ENCODE measurements around the gene LRMDA.

Gene LRMDA

GRCh38 chr10:75650648-75651047 lies 219.2 kb downstream of the LRMDA start:
- Mint-ChIP-seq H3K36me3 (no peaks in the 10 kb centered on the region), H3K9me3 (no peaks in the 10 kb centered on the region), H3K27ac (no peak overlapping the region), H3K4me3 (no peak overlapping the region), H3K27me3 (no peaks in the 10 kb centered on the region), H3K4me1 (no peaks in the 10 kb centered on the region)
- no peak for ATAC-seq

- Mint-ChIP-seq H3K36me3 (no peaks in the 10 kb centered on the region), H3K4me3 (no peak overlapping the region)
Observed at GRCh38 chr10:75651417-75651816, 220.0 kb downstream of the LRMDA start.

DNA sequence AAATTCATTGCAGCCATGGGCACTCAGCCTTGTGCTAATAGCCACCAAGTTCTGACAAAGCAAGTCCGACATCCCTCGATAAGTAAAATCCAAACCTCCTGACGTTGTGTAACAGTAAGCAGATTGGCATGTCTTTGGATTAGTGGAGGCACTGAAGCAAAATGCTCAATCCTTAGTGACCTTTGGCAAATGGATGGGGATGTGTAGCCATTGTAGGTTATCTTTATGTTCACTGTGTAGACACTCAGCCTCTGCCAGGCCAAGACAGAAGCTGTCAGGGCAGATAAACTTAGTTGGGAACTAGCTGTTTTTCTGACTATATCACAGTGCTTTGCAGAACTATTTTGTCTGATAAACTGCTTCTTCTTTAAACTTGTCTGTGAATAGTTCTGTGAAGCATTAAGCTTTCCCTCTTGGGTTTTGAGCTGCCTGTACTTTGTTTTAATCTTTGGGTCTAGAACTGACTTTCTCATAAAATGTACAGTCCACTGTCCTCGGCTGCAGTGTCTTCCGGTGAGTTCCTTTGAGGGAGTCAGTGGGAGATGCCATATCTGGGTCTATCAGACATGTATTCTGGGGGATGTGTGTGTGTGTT lies 220.8 kb downstream of the LRMDA start:
- no peaks in the 10 kb centered on the region for H3K36me3 Mint-ChIP-seq
- H3K27ac Mint-ChIP-seq, result no peak overlapping the region
- H3K9me3 Mint-ChIP-seq, result no peaks in the 10 kb centered on the region
- no peak overlapping the region for H3K4me3 Mint-ChIP-seq
- no peak for ATAC-seq
- no peaks in the 10 kb centered on the region for H3K27me3 Mint-ChIP-seq
- no peaks in the 10 kb centered on the region for H3K4me1 Mint-ChIP-seq

More at GRCh38 chr10:75651417-75651816, 220.0 kb downstream of the LRMDA start:
- Mint-ChIP-seq H3K27ac (no peak overlapping the region), H3K27me3 (no peaks in the 10 kb centered on the region), H3K9me3 (no peaks in the 10 kb centered on the region), H3K4me1 (no peaks in the 10 kb centered on the region)
- no peak for ATAC-seq

DNA sequence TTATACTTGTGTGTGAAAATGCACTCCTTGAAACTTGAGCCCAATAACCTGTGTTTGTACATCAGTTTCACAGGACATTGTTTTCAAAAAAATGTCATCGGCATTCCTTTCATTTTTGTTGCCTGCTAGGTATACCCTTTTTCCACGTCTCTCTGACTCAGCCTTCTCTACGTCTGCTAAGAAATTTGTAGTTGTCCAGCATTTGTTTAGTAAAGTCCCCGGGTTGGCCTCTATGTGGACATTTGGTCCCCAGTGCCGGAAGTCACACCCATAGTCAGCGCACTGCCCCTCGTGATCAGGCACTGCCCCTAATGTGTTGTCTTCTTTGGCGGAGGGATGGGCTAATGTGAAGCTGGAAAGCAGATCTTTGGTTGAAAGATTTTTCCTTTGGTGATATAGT lies 222.3 kb downstream of the LRMDA start:
- Mint-ChIP-seq H3K27ac (no peak overlapping the region), H3K4me1 (no peaks in the 10 kb centered on the region), H3K27me3 (peaks cover under 1% of the 10 kb centered on the region), H3K4me3 (no peak overlapping the region), H3K36me3 (no peaks in the 10 kb centered on the region), H3K9me3 (no peaks in the 10 kb centered on the region)
- no peak for ATAC-seq

GRCh38 chr10:75654171-75654771 lies 222.8 kb downstream of the LRMDA start:
- Mint-ChIP-seq H3K4me1 (no peaks in the 10 kb centered on the region), H3K9me3 (no peaks in the 10 kb centered on the region), H3K27ac (no peak overlapping the region), H3K27me3 (peaks cover 5% of the 10 kb centered on the region), H3K36me3 (no peaks in the 10 kb centered on the region), H3K4me3 (no peak overlapping the region)
- ATAC-seq, result no peak

DNA sequence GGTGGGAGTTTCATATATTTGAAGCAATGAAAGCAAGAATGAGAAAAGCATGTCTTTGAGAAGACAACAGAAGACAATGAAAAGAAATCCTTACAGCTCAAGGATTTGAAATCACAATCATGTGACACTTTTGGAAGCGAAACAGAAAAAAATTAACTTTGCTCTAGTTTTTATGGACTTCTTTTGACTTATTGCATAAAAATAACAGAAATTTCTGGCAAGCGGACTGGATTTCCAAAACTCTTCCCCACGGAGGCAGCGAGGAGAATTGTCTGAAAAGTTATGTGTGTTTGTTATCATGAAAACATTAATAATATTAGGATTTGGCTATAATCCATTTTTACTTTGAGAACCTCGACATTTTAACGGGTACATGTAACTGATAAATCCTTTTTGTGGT lies 223.3 kb downstream of the LRMDA start:
- Mint-ChIP-seq H3K36me3 (no peaks in the 10 kb centered on the region), H3K27ac (no peak overlapping the region), H3K4me3 (no peak overlapping the region), H3K4me1 (no peaks in the 10 kb centered on the region), H3K27me3 (peaks cover 6% of the 10 kb centered on the region), H3K9me3 (no peaks in the 10 kb centered on the region)
- ATAC-seq, result no peak

- no peak overlapping the region for H3K27ac Mint-ChIP-seq
- no peak for ATAC-seq
- H3K9me3 Mint-ChIP-seq, result no peaks in the 10 kb centered on the region
- H3K27me3 Mint-ChIP-seq, result peaks cover 6% of the 10 kb centered on the region
- H3K4me3 Mint-ChIP-seq, result no peak overlapping the region
- no peaks in the 10 kb centered on the region for H3K36me3 Mint-ChIP-seq
- H3K4me1 Mint-ChIP-seq, result no peaks in the 10 kb centered on the region
Observed at GRCh38 chr10:75655791-75656451, 224.5 kb downstream of the LRMDA start.

DNA sequence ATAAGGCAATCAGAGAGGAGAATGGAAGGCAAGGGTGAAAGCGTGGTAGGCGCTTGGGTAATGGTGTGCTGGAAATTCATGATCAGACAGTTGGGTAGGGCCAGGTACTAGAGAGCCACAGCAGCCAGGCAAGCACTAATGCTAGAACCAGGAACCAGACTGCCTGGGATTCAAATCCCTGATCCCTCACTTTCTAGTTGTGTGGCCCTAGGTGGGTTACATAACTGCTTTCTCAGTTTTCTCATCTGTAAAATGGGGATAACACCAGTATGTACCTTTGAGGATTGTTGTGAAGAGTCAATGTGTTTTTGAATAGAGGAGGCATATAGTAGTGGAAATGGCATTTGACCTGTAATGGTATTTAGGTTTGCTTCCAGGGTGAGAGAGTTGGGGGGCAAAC lies 225.9 kb downstream of the LRMDA start:
- no peaks in the 10 kb centered on the region for H3K9me3 Mint-ChIP-seq
- H3K36me3 Mint-ChIP-seq, result no peaks in the 10 kb centered on the region
- ATAC-seq, result no peak
- H3K4me1 Mint-ChIP-seq, result no peaks in the 10 kb centered on the region
- H3K27me3 Mint-ChIP-seq, result peaks cover 6% of the 10 kb centered on the region
- H3K4me3 Mint-ChIP-seq, result no peak overlapping the region
- no peak overlapping the region for H3K27ac Mint-ChIP-seq

GRCh38 chr10:75658036-75658435 lies 226.6 kb downstream of the LRMDA start:
- H3K4me1 Mint-ChIP-seq, result no peaks in the 10 kb centered on the region
- no peak overlapping the region for H3K27ac Mint-ChIP-seq
- no peak overlapping the region for H3K4me3 Mint-ChIP-seq
- no peak for ATAC-seq
- H3K9me3 Mint-ChIP-seq, result no peaks in the 10 kb centered on the region
- H3K27me3 Mint-ChIP-seq, result peaks cover 6% of the 10 kb centered on the region
- H3K36me3 Mint-ChIP-seq, result no peaks in the 10 kb centered on the region

DNA sequence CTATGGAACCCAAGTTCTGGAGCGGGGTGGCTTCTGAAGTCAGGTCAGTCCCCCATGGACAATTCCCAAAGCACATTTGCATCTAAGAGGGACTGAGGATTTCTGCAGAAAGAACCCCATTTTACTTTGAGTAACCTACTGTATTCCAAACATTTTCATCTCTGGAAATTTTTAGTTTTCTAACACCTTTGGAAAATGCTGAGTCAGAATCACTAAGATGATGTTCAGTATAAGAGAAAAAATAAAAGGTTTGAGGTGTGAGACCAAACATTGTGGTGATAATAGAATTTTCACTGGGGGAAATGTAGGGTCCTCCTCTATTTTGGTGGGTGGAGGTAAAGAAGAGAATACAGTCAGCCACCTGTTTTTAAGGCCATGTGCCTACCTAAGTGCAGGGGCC lies 227.1 kb downstream of the LRMDA start:
- H3K4me1 Mint-ChIP-seq, result no peaks in the 10 kb centered on the region
- ATAC-seq, result no peak
- H3K27me3 Mint-ChIP-seq, result peaks cover 6% of the 10 kb centered on the region
- H3K36me3 Mint-ChIP-seq, result no peaks in the 10 kb centered on the region
- no peaks in the 10 kb centered on the region for H3K9me3 Mint-ChIP-seq
- H3K27ac Mint-ChIP-seq, result no peak overlapping the region
- no peak overlapping the region for H3K4me3 Mint-ChIP-seq

DNA sequence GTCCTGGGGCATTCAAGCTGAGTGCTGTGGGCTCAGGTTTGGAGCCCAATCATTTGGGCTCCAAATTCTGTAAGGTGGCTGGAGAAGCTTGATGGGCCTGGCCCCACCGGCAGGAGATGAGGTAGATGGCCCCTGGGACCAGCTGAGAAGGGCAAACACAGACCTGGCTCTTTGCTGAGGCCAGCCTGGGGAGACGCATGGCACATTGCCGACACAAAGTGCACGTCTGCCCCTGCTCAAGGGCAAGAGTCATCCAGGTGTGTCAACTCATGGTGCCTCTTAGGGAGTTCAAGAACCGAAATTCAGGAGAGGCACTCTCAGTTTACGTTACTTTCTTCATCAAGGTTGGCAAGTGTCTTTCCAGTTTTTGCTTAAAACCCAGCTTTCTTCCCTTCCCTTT lies 227.5 kb downstream of the LRMDA start:
- H3K4me3 Mint-ChIP-seq, result no peak overlapping the region
- no peaks in the 10 kb centered on the region for H3K9me3 Mint-ChIP-seq
- no peak for ATAC-seq
- peaks cover 6% of the 10 kb centered on the region for H3K27me3 Mint-ChIP-seq
- H3K27ac Mint-ChIP-seq, result no peak overlapping the region
- H3K4me1 Mint-ChIP-seq, result no peaks in the 10 kb centered on the region
- no peaks in the 10 kb centered on the region for H3K36me3 Mint-ChIP-seq

- H3K27ac Mint-ChIP-seq, result no peak overlapping the region
- H3K4me3 Mint-ChIP-seq, result no peak overlapping the region
- H3K4me1 Mint-ChIP-seq, result no peaks in the 10 kb centered on the region
- H3K9me3 Mint-ChIP-seq, result no peaks in the 10 kb centered on the region
- no peak for ATAC-seq
- peaks cover 6% of the 10 kb centered on the region for H3K27me3 Mint-ChIP-seq
- H3K36me3 Mint-ChIP-seq, result no peaks in the 10 kb centered on the region
Observed at GRCh38 chr10:75660823-75661222, 229.4 kb downstream of the LRMDA start.

DNA sequence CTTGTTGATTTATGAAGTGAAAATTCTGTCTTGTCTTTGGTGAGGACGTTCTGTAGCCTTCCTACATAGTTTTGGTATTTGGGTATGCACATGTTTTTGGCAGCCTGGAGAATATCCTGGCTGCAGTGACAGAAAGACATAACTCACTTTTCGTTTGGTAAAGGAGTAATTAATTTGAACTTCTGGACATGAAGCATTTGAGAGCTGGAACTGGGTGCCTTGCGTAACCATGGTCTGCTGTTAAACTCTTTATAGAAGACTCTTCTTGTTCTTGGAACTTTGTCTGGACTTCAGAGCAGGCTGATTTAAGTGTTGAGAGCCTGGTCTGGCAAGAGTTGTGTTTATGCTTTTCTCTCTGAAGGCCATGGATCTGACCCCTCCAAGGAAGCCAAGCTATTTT lies 231.3 kb downstream of the LRMDA start:
- Mint-ChIP-seq H3K36me3 (no peaks in the 10 kb centered on the region), H3K4me3 (no peak overlapping the region), H3K9me3 (no peaks in the 10 kb centered on the region), H3K27me3 (peaks cover 6% of the 10 kb centered on the region), H3K27ac (no peak overlapping the region), H3K4me1 (no peaks in the 10 kb centered on the region)
- ATAC-seq, result no peak

- H3K36me3 Mint-ChIP-seq, result no peaks in the 10 kb centered on the region
- peaks cover 3% of the 10 kb centered on the region for H3K27me3 Mint-ChIP-seq
- H3K9me3 Mint-ChIP-seq, result no peaks in the 10 kb centered on the region
- H3K4me3 Mint-ChIP-seq, result no peak overlapping the region
- ATAC-seq, result no peak
- no peaks in the 10 kb centered on the region for H3K4me1 Mint-ChIP-seq
- H3K27ac Mint-ChIP-seq, result no peak overlapping the region
Observed at GRCh38 chr10:75663947-75664664, 232.7 kb downstream of the LRMDA start.

DNA sequence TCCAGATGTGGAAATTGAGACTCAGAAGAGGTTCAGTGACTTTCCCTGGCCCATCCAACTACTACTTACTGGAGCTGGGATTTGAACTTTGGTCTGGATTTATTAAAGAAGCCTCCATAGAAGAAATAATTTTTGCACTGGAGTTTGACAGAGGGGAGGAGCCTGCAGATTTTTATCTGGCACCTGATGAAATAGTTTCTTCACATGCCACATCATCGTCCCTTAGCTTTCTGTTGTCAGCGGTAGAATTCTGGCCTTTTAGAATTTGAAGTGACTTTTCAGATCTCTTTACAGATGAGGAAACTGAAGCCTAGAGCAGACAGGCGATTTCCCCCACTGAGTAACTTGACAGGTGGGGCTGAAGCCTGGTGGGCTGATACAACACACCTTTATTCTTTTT lies 233.5 kb downstream of the LRMDA start:
- Mint-ChIP-seq H3K9me3 (no peaks in the 10 kb centered on the region), H3K4me1 (no peaks in the 10 kb centered on the region), H3K27me3 (no peaks in the 10 kb centered on the region), H3K4me3 (no peak overlapping the region), H3K27ac (no peak overlapping the region), H3K36me3 (no peaks in the 10 kb centered on the region)
- no peak for ATAC-seq

DNA sequence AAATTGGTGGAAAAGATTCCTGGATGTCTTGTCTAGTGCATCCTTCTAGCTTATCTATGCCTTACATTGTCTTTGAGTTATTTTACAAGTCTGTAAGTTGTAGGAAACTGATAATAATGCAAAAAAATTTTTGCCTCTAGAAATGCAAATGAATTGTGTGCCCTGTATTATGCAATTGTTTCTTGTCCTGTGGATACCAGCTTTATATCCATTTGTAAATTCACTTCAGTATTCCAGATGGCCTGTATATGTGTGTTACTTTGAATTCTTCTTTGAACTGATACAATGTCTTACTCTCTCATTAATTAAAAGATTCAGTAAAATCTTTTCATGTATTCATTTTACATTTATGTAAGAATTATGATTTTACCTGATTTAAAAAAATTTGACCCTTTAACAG lies 234.3 kb downstream of the LRMDA start:
- H3K27me3 Mint-ChIP-seq, result no peaks in the 10 kb centered on the region
- no peaks in the 10 kb centered on the region for H3K36me3 Mint-ChIP-seq
- no peaks in the 10 kb centered on the region for H3K9me3 Mint-ChIP-seq
- no peaks in the 10 kb centered on the region for H3K4me1 Mint-ChIP-seq
- H3K4me3 Mint-ChIP-seq, result no peak overlapping the region
- ATAC-seq, result no peak
- H3K27ac Mint-ChIP-seq, result no peak overlapping the region

Measured in stimulated activated memory B cell treated with anti-CD40 and anti-IgM and Interleukin-4, amounts not matched to agents 10 μg/mL and 1 μg/mL and 100 μg/mL, for 72 hours (primary cell).